Smooth muscle cell (in vitro differentiated cells): ENCODE data around the gene CD300C. TPM values are rescaled to one million over a fixed set of nuclear protein-coding genes. Genes with fewer than 3 reads are reported as not detected.

Source experiments
- DNase-seq: peaks from one replicate; lab custom pipeline; 2025; ENCODE audit not compliant: unreplicated experiment; lab: John Stamatoyannopoulos, UW
- H2AFZ ChIP-seq: fragments of 200-600 bp; sonication (generic); 2 replicates; pipeline ENCODE4 v1.6.0; 2016; ENCODE audit warnings: antibody characterized with exemption, low read depth, mild to moderate bottlenecking
- H3F3A ChIP-seq: fragments of 200-600 bp; sonication (generic); 2 replicates; pipeline ENCODE4 v1.6.0; 2017; ENCODE audit warnings: antibody characterized with exemption, low read depth
- H3K27ac ChIP-seq: fragments of 200-600 bp; sonication (generic); 2 replicates; pipeline ENCODE4 v1.5.1; 2016; ENCODE audit warnings: low read depth, mild to moderate bottlenecking
- H3K27me3 ChIP-seq: fragments of 200-600 bp; sonication (generic); 2 replicates; pipeline ENCODE4 v1.6.1; 2016; ENCODE audit warnings: low read depth, mild to moderate bottlenecking
- H3K36me3 ChIP-seq: fragments of 200-600 bp; sonication (generic); 2 replicates; pipeline ENCODE4 v1.5.1; 2016; ENCODE audit warnings: low read depth
- H3K4me1 ChIP-seq: fragments of 200-600 bp; sonication (generic); 2 replicates; pipeline ENCODE4 v1.5.1; 2016; ENCODE audit warnings: low read depth
- H3K4me2 ChIP-seq: fragments of 200-600 bp; sonication (generic); 2 replicates; pipeline ENCODE4 v1.6.0; 2016; ENCODE audit warnings: mild to moderate bottlenecking
- H3K4me3 ChIP-seq: fragments of 200-600 bp; sonication (generic); 2 replicates; pipeline ENCODE4 v1.5.1; 2016; ENCODE audit warnings: mild to moderate bottlenecking
- H3K79me2 ChIP-seq: fragments of 200-600 bp; sonication (generic); 2 replicates; pipeline ENCODE4 v1.6.0; 2016; ENCODE audit warnings: low read depth, mild to moderate bottlenecking
- H3K9ac ChIP-seq: fragments of 200-600 bp; sonication (generic); 2 replicates; pipeline ENCODE4 v1.6.0; 2016; ENCODE audit warnings: low read depth
- H3K9me3 ChIP-seq: fragments of 200-600 bp; sonication (generic); replicated peaks from 2 replicates; pipeline ENCODE4 v1.5.1; 2016; ENCODE audit warnings: low read depth
- H4K20me1 ChIP-seq: fragments of 200-600 bp; sonication (generic); 2 replicates; pipeline ENCODE4 v1.6.0; 2016; ENCODE audit warnings: low read depth
- WGBS: methylation state at CpG from one replicate; pipeline ENCODE4 v1.1.7; 2016; ENCODE audit warnings: low lambda C conversion rate; 5-methylcytosine and 5-hydroxymethylcytosine counted together
- polyA plus RNA-seq: library from polyadenylated mRNA; unstranded; fragments of >200 nt; fragmentation: Nextera tagmentation; extraction: Ambion mirVana; gene quantifications from 2 replicates; pipeline ENCODE4 v1.2.1, GENCODE V29; 2016
- total RNA-seq: library from RNA; depleted of rRNA; stranded (reverse); fragments of >200 nt; gene quantifications from 2 replicates; pipeline ENCODE4 v1.2.3, GENCODE V29; 2014
- TF ChIP-seq, protein P1 (sequence below): fragments of 200-600 bp; sonication (generic); IDR thresholded peaks from 2 replicates; pipeline ENCODE4 v1.5.1; 2017; ENCODE audit warnings: borderline replicate concordance, mild to moderate bottlenecking, antibody characterized with exemption; ENCODE audit not compliant: insufficient read depth, poor library complexity, severe bottlenecking

CD300C gene
- total and polyA plus RNA-seq, 2 experiments from 2014 or later = not detected

DNA sequence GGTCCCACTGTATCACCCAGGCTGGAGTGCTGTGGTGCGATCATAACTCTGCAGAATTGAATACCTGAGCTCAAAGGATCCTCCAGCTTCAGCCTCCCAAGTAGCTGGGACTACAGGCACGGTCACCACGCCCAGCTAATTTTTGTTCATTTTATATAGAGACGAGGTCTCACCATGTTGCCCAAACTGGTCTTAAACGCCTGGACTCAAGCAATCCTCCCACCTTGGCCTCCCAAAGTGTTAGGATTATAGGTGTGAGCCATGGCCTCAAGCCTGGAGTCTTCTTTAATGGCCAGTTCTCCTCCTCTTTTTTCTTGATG lies 15.1 kb downstream of the CD300C start:
- Histone ChIP-seq H3K79me2 (no peaks in the 10 kb centered on the region), H2AFZ (no peak overlapping the region), H3F3A (no peaks in the 10 kb centered on the region), H3K27ac (no peak overlapping the region), H3K4me2 (no peak overlapping the region), H3K36me3 (no peaks in the 10 kb centered on the region), H3K27me3 (peaks cover 7% of the 10 kb centered on the region), H3K9me3 (no peaks in the 10 kb centered on the region), H3K9ac (no peak overlapping the region), H3K4me1 (no peaks in the 10 kb centered on the region), H3K4me3 (no peak overlapping the region), H4K20me1 (no peaks in the 10 kb centered on the region)
- no peak for DNase-seq
- TF ChIP-seq, protein P1, sequence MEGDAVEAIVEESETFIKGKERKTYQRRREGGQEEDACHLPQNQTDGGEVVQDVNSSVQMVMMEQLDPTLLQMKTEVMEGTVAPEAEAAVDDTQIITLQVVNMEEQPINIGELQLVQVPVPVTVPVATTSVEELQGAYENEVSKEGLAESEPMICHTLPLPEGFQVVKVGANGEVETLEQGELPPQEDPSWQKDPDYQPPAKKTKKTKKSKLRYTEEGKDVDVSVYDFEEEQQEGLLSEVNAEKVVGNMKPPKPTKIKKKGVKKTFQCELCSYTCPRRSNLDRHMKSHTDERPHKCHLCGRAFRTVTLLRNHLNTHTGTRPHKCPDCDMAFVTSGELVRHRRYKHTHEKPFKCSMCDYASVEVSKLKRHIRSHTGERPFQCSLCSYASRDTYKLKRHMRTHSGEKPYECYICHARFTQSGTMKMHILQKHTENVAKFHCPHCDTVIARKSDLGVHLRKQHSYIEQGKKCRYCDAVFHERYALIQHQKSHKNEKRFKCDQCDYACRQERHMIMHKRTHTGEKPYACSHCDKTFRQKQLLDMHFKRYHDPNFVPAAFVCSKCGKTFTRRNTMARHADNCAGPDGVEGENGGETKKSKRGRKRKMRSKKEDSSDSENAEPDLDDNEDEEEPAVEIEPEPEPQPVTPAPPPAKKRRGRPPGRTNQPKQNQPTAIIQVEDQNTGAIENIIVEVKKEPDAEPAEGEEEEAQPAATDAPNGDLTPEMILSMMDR = no peak
- WGBS = 87% methylated on average over 5 of the region's 5 CpGs

- Histone ChIP-seq H3F3A (no peaks in the 10 kb centered on the region), H3K4me1 (no peaks in the 10 kb centered on the region), H3K4me2 (no peak overlapping the region), H3K79me2 (no peaks in the 10 kb centered on the region), H3K9ac (no peak overlapping the region), H3K9me3 (no peaks in the 10 kb centered on the region), H3K36me3 (no peaks in the 10 kb centered on the region), H3K27ac (no peak overlapping the region), H2AFZ (no peak overlapping the region), H4K20me1 (no peaks in the 10 kb centered on the region), H3K27me3 (peaks cover 13% of the 10 kb centered on the region), H3K4me3 (no peak overlapping the region)
- no peak for DNase-seq
- TF ChIP-seq, protein P1 = no peak
- 86% methylated on average over 5 of the region's 5 CpGs for WGBS
These were observed 16.7 kb downstream of the CD300C start for GRCh38 chr17:74529243-74529642.

GRCh38 chr17:74528491-74529199 lies 17.3 kb downstream of the CD300C start:
- 83% methylated on average over 8 of the region's 8 CpGs for WGBS
- no peaks in the 10 kb centered on the region for H3K36me3 ChIP-seq
- H2AFZ ChIP-seq = no peak overlapping the region
- H3K4me1 ChIP-seq = no peaks in the 10 kb centered on the region
- TF ChIP-seq, protein P1 = no peak
- H3K4me3 ChIP-seq = no peak overlapping the region
- H3K27me3 ChIP-seq = peaks cover 19% of the 10 kb centered on the region
- H3K27ac ChIP-seq = no peak overlapping the region
- no peaks in the 10 kb centered on the region for H3F3A ChIP-seq
- no peaks in the 10 kb centered on the region for H4K20me1 ChIP-seq
- no peak for DNase-seq
- no peak overlapping the region for H3K9ac ChIP-seq
- no peaks in the 10 kb centered on the region for H3K9me3 ChIP-seq
- H3K79me2 ChIP-seq = no peaks in the 10 kb centered on the region
- H3K4me2 ChIP-seq = no peak overlapping the region

- Histone ChIP-seq H3K4me2 (no peak overlapping the region), H3K27ac (no peak overlapping the region), H3K9me3 (no peaks in the 10 kb centered on the region), H3K4me3 (no peak overlapping the region), H3F3A (no peaks in the 10 kb centered on the region), H4K20me1 (no peaks in the 10 kb centered on the region), H3K4me1 (no peaks in the 10 kb centered on the region), H3K79me2 (no peaks in the 10 kb centered on the region), H3K9ac (no peak overlapping the region), H2AFZ (no peak overlapping the region), H3K36me3 (no peaks in the 10 kb centered on the region), H3K27me3 (peaks cover 20% of the 10 kb centered on the region)
- no peak for DNase-seq
- WGBS = 92% methylated on average over 8 of the region's 8 CpGs
- TF ChIP-seq, protein P1 = no peak
These were observed 18.2 kb downstream of the CD300C start for GRCh38 chr17:74527756-74528155.
